HCT116 (cell line): ENCODE results near the gene C15orf39. TPM values are rescaled to one million over a fixed set of nuclear protein-coding genes. Genes with fewer than 3 reads are reported as not detected.

Experiments used
- ATAC-seq: fragments of 200-7000 bp; cut with Tn5 transposase; 2 replicates; pipeline ENCODE4 v1.9.1; 2020; ENCODE audit warnings: mild to moderate bottlenecking, moderate library complexity
- BruUV-seq: library from RNA; stranded (reverse); fragments of 400-500 nt; replicated peaks from 2 replicates; lab custom pipeline; 2021; lab: Mats Ljungman, UMichigan
- CTCF ChIA-PET: fragments of 300-600 bp; sonication (Branson Sonifier 250); formaldehyde crosslinking; loops from one replicate; lab custom pipeline; 2021; ENCODE audit warnings: antibody characterized with exemption; lab: Charles Lee
- POLR2A ChIA-PET: fragments of 300-600, 350-600 bp; sonication (Branson Sonifier 250); formaldehyde crosslinking; loops from one replicate; lab custom pipeline; 2021; ENCODE audit warnings: antibody characterized with exemption; lab: Charles Lee
- RAD21 ChIA-PET, 2 experiments: fragments of 300-600 bp; sonication (Branson Sonifier 250); formaldehyde crosslinking; loops; one replicate each; lab custom pipeline; 2023; ENCODE audit warnings: low total read pairs in 2 of 2; ENCODE audit not compliant: uncharacterized antibody in 2 of 2, unreplicated experiment in 2 of 2, low non-redundant PET in 1 of 2; lab: Charles Lee
- DNase-seq: peaks from one replicate; pipeline ENCODE4 v3.0.0-alpha.2; 2010; ENCODE audit warnings: low read depth, low spot score
- H2AFZ ChIP-seq: fragments of 200-600 bp; shearing (Covaris generic), sonication (generic); 2 replicates; pipeline ENCODE4 v1.6.1; 2017; ENCODE audit warnings: low read depth, mixed run types, mixed read lengths, antibody characterized with exemption, low read length; ENCODE audit not compliant: poor library complexity, severe bottlenecking
- H3K27ac ChIP-seq: 2 replicates; pipeline ENCODE4 v1.5.1; 2012; ENCODE audit warnings: low read depth, low read length
- H3K27me3 ChIP-seq: fragments of 200-600 bp; sonication (generic); 2 replicates; pipeline ENCODE4 v1.6.1; 2016; ENCODE audit warnings: mixed run types, low read length, mixed read lengths; ENCODE audit not compliant: insufficient read depth
- H3K36me3 ChIP-seq, 2 experiments: fragments of 200-500 bp in 1 of 2; fragments of 200-600 bp in 1 of 2; sonication (Bioruptor generic) in 1 of 2; sonication (generic) in 1 of 2; 2 replicates each; pipeline versions ENCODE4 v1.5.1 to v1.6.1; 2014 to 2016; ENCODE audit warnings: low read length in 2 of 2, inconsistent platforms in 1 of 2, mixed read lengths in 1 of 2, mixed run types in 1 of 2; ENCODE audit not compliant: insufficient read depth in 2 of 2, control insufficient read depth in 1 of 2
- H3K4me1 ChIP-seq, 2 experiments: fragments of 200-600 bp in 1 of 2; sonication (generic) in 1 of 2; 2 replicates each; pipeline versions ENCODE4 v1.5.1 to v1.6.1; 2012 to 2017; ENCODE audit warnings: low read length in 2 of 2, inconsistent platforms in 1 of 2, mild to moderate bottlenecking in 1 of 2, mixed read lengths in 1 of 2, mixed run types in 1 of 2, moderate library complexity in 1 of 2; ENCODE audit not compliant: insufficient read depth in 2 of 2, control insufficient read depth in 1 of 2
- H3K4me2 ChIP-seq: fragments of 200-600 bp; sonication (generic); 2 replicates; pipeline ENCODE4 v1.6.1; 2017; ENCODE audit warnings: mixed run types, low read length, mixed read lengths
- H3K4me3 ChIP-seq, 2 experiments: fragments of 200-600 bp in 1 of 2; sonication (generic) in 1 of 2; replicated peaks in 1 of 2; 2 replicates each; pipeline ENCODE4 v1.5.1; 2011 to 2016; ENCODE audit warnings: low read length in 2 of 2, control low read depth in 1 of 2, low read depth in 1 of 2, mild to moderate bottlenecking in 1 of 2, mixed read lengths in 1 of 2, mixed run types in 1 of 2
- H3K79me2 ChIP-seq: fragments of 200-600 bp; sonication (generic); 2 replicates; pipeline ENCODE4 v1.6.1; 2017; ENCODE audit warnings: mild to moderate bottlenecking, mixed run types, low read length, moderate library complexity, mixed read lengths; ENCODE audit not compliant: insufficient read depth
- H3K9ac ChIP-seq: fragments of 200-600 bp; sonication (generic); 2 replicates; pipeline ENCODE4 v1.6.1; 2016; ENCODE audit warnings: low read length, mixed read lengths
- H3K9me2 ChIP-seq: fragments of 200-600 bp; sonication (generic), shearing (Covaris generic); 2 replicates; pipeline ENCODE4 v1.6.1; 2017; ENCODE audit warnings: mixed run types, mild to moderate bottlenecking, moderate library complexity; ENCODE audit not compliant: insufficient read depth
- H3K9me3 ChIP-seq, 2 experiments: fragments of 200-500 bp in 1 of 2; fragments of 200-600 bp in 1 of 2; sonication (Bioruptor generic) in 1 of 2; sonication (generic) in 1 of 2; 2 replicates each; pipeline ENCODE4 v1.6.1; 2014 to 2017; ENCODE audit warnings: low read length in 2 of 2, mixed read lengths in 2 of 2, inconsistent platforms in 1 of 2, low read depth in 1 of 2, mild to moderate bottlenecking in 1 of 2, mixed run types in 1 of 2, moderate library complexity in 1 of 2; ENCODE audit not compliant: control insufficient read depth in 1 of 2, insufficient read depth in 1 of 2
- H4K20me1 ChIP-seq: fragments of 200-600 bp; sonication (generic), shearing (Covaris generic); 2 replicates; pipeline ENCODE4 v1.6.1; 2017; ENCODE audit warnings: mixed run types, mild to moderate bottlenecking, moderate library complexity; ENCODE audit not compliant: insufficient read depth
- ATF3 ChIP-seq: IDR thresholded peaks from 2 replicates; pipeline ENCODE4 v1.6.1; 2012
- CEBPB ChIP-seq: IDR thresholded peaks from 2 replicates; pipeline ENCODE4 v1.6.1; 2012; ENCODE audit warnings: low read depth
- EGR1 ChIP-seq: IDR thresholded peaks from 2 replicates; pipeline ENCODE4 v1.6.1; 2012; ENCODE audit warnings: low read depth
- ELF1 ChIP-seq: IDR thresholded peaks from 2 replicates; pipeline ENCODE4 v1.6.1; 2012; ENCODE audit warnings: low read depth, borderline replicate concordance
- EZH2 ChIP-seq: fragments of 200-600 bp; sonication (generic); IDR thresholded peaks from 2 replicates; pipeline ENCODE4 v1.6.1; 2017; ENCODE audit warnings: antibody characterized with exemption, mixed run types
- EZH2phosphoT487 ChIP-seq: fragments of 200-600 bp; IDR thresholded peaks from 2 replicates; pipeline ENCODE4 v1.6.1; 2018; ENCODE audit warnings: antibody characterized with exemption, borderline replicate concordance
- FOSL1 ChIP-seq: IDR thresholded peaks from 2 replicates; pipeline ENCODE4 v1.6.1; 2012; ENCODE audit warnings: low read depth
- MAX ChIP-seq: IDR thresholded peaks from 2 replicates; pipeline ENCODE4 v1.6.1; 2012
- POLR2A ChIP-seq: IDR thresholded peaks from 2 replicates; pipeline ENCODE4 v1.7.0; 2011; ENCODE audit warnings: borderline replicate concordance; ENCODE audit not compliant: insufficient read depth, insufficient read length; ENCODE audit errors: extremely low read depth
- POLR2AphosphoS5 ChIP-seq: IDR thresholded peaks from 2 replicates; pipeline ENCODE4 v1.6.1; 2011; ENCODE audit warnings: mild to moderate bottlenecking, low read depth, low read length, moderate library complexity
- REST ChIP-seq: IDR thresholded peaks from 2 replicates; pipeline ENCODE4 v1.6.1; 2012; ENCODE audit warnings: low read depth
- TCF7L2 ChIP-seq: IDR thresholded peaks from 2 replicates; pipeline ENCODE4 v1.7.0; 2011; ENCODE audit warnings: borderline replicate concordance, inconsistent platforms; ENCODE audit not compliant: insufficient read depth, insufficient read length; ENCODE audit errors: extremely low read depth
- YY1 ChIP-seq: IDR thresholded peaks from 2 replicates; pipeline ENCODE4 v1.6.1; 2011; ENCODE audit warnings: low read length, low read depth, moderate library complexity, mild to moderate bottlenecking; ENCODE audit not compliant: insufficient replicate concordance; ENCODE audit errors: extremely low read depth
- ZFX ChIP-seq: fragments of 450-650 bp; IDR thresholded peaks from 2 replicates; pipeline ENCODE4 v1.6.1; 2017
- ZNF274 ChIP-seq: fragments of 200-500 bp; sonication (Bioruptor generic); IDR thresholded peaks from 2 replicates; pipeline ENCODE4 v1.6.1; 2014; ENCODE audit warnings: mild to moderate bottlenecking, low read depth, low read length, inconsistent platforms
- intact Hi-C: fragments of 100-400 bp; cut with micrococcal nuclease; formaldehyde crosslinking; loops from 2 replicates; pipeline ENCODE4 v1.10.0; 2022
- total RNA-seq: library from RNA; stranded (reverse); gene quantifications from one replicate; pipeline ENCODE4 v1.2.1, GENCODE V29; 2021; ENCODE audit not compliant: unreplicated experiment

Gene C15orf39
- total RNA-seq, 1 experiment from 2014 or later = 29.3 TPM

- intact Hi-C loops = no loop called here
- H3K4me3 ChIP-seq = no peak overlapping the region
- BruUV-seq = no TSS peak
- no peak for DNase-seq
- H3K27ac ChIP-seq = no peak overlapping the region
- no peaks in the 10 kb centered on the region for H3K36me3 ChIP-seq
- RAD21 ChIA-PET = no interaction called here
- ATAC-seq = no peak
- CTCF ChIA-PET = no interaction called here
- no peaks in the 10 kb centered on the region for H3K9me2 ChIP-seq
- POLR2A ChIA-PET = no interaction called here
- no peaks in the 10 kb centered on the region for H3K79me2 ChIP-seq
- H3K9me3 ChIP-seq = peaks cover 3 to 6% of the 10 kb centered on the region in 2 experiments; a peak in 2 of 4 replicates
- no peak overlapping the region for H3K4me2 ChIP-seq
- no peaks in the 10 kb centered on the region for H3K27me3 ChIP-seq
- no peaks in the 10 kb centered on the region for H4K20me1 ChIP-seq
- no peak overlapping the region for H3K9ac ChIP-seq
- TF ChIP-seq TCF7L2 (no peak), POLR2A (no peak), ZNF274 (no peak)
- no peak overlapping the region for H2AFZ ChIP-seq
- peaks cover 7 to 20% of the 10 kb centered on the region in 2 experiments; a peak in 3 of 4 replicates for H3K4me1 ChIP-seq
These were observed 6.4 kb upstream of the C15orf39 start for GRCh38 chr15:75195122-75195765.

GRCh38 chr15:75195766-75196241 is 5.9 kb upstream of the C15orf39 start:
- Histone ChIP-seq H4K20me1 (no peaks in the 10 kb centered on the region), H3K4me1 (peaks cover 11 to 26% of the 10 kb centered on the region in 2 experiments), H3K4me3 (no peak overlapping the region), H3K9me2 (no peaks in the 10 kb centered on the region), H3K4me2 (no peak overlapping the region), H2AFZ (no peak overlapping the region), H3K9me3 (peaks cover 3 to 4% of the 10 kb centered on the region in 2 experiments; a peak in 2 of 4 replicates), H3K9ac (no peak overlapping the region), H3K79me2 (no peaks in the 10 kb centered on the region), H3K27ac (no peak overlapping the region), H3K36me3 (no peaks in the 10 kb centered on the region), H3K27me3 (no peaks in the 10 kb centered on the region)
- TF ChIP-seq POLR2A = no peak
- TF ChIP-seq EGR1 = no peak
- no peak for TF ChIP-seq REST
- TF ChIP-seq EZH2phosphoT487 = no peak
- TF ChIP-seq ZFX = no peak
- TF ChIP-seq EZH2 = no peak
- no peak for TF ChIP-seq FOSL1
- no peak for TF ChIP-seq MAX
- TF ChIP-seq ATF3 = no peak
- no peak for TF ChIP-seq ELF1
- no peak for TF ChIP-seq POLR2AphosphoS5
- no peak for TF ChIP-seq CEBPB
- TF ChIP-seq YY1 = no peak
- ChIA-PET POLR2A (no interaction called here), RAD21 (no interaction called here), CTCF (no interaction called here)
- BruUV-seq = no TSS peak
- intact Hi-C loops = no loop called here
- DNase-seq = no peak
- no peak for ATAC-seq
